GM19025 (cell line): ENCODE data around the gene RABGAP1L.
"Not testable (repeated sequence)": the region's sequence is repeated elsewhere in the genome, so short reads cannot be mapped to it uniquely, and the experiment has no call there.

Source experiments
- ATAC-seq: cut with Tn5 transposase; IDR thresholded peaks from one replicate; pipeline ENCODE4 v1.9.1; 2021; ENCODE audit warnings: mild to moderate bottlenecking, low read depth, moderate library complexity; ENCODE audit not compliant: unreplicated experiment

Gene RABGAP1L

DNA sequence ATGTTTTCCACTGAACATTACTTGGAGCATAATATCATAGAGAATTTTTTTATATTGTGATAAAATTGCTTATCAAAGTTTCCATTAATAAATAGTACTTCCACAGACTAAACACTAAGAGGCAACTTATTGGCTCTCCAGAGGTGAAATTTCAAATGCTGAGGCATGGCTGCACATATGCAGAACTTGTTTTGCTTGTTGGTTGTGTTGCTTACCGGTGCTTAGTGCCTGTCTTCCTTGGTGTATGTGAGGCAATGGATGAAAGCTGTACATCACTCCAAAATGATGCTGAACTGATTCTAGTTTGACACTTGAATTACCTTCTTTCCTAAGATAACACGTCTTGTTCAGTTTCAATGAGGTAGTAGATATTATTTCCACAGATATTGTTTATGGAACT lies 258.6 kb downstream of the RABGAP1L start:
- ATAC-seq = no peak

DNA sequence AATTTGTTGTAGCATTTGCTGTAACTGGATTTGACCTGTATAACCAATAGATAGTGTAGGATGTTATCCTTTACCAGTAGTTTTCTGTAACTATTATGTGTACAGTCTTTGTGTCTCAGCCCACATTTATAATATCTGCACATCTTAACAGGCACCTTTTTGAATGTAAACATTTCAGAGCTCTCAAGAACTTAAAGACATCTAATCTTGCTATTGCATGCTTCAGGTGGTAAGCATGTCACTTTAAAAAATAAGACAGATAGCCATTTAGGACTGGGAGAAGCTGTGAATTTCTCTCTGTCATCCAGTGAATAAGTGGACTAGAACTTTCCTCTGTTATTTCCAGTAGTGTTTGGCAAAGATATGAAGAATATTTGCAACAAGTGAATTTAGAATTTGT lies 265.8 kb downstream of the RABGAP1L start:
- ATAC-seq = no peak

- ATAC-seq = no peak
These were observed 266.8 kb downstream of the RABGAP1L start for GRCh38 chr1:174426153-174426552.

GRCh38 chr1:174428033-174428432 lies 268.7 kb downstream of the RABGAP1L start:
- ATAC-seq = no peak

DNA sequence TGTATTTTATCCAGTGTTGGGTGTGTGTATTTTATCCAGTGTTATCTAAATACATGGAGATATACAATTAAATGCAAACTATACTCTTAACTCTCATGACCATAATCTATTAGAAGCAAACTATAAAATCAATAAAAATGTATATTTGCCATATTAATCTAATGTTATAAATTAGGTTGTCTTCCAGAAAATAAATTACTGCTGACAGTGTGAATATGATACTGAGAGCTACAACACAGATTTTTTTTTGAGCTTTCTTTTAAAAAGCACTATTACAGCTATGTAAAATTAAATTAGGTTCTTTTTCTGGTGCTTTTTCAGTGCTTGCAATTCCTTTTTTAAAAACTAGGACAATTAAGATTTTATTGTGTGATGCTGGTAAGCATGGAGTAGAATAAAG lies 269.4 kb downstream of the RABGAP1L start:
- ATAC-seq = no peak

GRCh38 chr1:174433451-174433850 lies 274.1 kb downstream of the RABGAP1L start:
- no peak for ATAC-seq

- no peak for ATAC-seq
These were observed 286.0 kb downstream of the RABGAP1L start for GRCh38 chr1:174445351-174445750.

GRCh38 chr1:174445817-174446216 lies 286.5 kb downstream of the RABGAP1L start:
- no peak for ATAC-seq

DNA sequence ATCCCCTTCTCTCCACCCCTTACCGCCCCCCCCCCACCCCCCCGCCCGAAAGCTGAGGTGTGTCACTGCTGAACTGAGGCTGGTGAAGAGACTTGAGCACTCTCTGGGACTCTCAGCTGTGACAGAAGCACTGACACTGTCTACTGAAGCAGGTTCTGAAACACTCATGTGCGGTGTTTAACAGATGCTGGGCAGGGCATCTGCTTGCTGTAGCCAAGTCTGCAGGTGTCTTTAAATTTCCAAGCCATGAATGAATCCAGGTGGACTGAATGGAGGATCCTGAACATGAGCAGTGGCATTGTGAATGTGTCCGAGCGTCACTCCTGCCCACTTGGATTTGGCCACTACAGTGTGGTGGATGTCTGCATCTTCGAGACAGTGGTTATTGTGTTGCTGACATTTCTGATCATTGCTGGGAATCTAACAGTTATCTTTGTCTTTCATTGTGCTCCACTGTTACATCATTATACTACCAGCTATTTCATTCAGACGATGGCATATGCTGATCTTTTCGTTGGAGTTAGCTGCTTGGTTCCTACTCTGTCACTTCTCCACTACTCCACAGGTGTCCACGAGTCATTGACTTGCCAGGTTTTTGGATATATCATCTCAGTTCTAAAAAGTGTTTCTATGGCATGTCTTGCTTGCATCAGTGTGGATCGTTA lies 288.7 kb downstream of the RABGAP1L start, which contains the start of gene GPR52:
Gene GPR52, plus strand, starts transcription at position 99 of the 665 bp plus-strand sequence. Its CDS starts 148 bp downstream, at position 247.
- ATAC-seq = no peak

DNA sequence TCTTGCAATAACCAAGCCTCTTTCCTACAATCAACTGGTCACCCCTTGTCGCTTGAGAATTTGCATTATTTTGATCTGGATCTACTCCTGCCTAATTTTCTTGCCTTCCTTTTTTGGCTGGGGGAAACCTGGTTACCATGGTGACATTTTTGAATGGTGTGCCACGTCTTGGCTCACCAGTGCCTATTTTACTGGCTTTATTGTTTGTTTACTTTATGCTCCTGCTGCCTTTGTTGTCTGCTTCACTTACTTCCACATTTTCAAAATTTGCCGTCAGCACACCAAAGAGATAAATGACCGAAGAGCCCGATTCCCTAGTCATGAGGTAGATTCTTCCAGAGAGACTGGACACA lies 289.2 kb downstream of the RABGAP1L start:
- ATAC-seq = no peak

DNA sequence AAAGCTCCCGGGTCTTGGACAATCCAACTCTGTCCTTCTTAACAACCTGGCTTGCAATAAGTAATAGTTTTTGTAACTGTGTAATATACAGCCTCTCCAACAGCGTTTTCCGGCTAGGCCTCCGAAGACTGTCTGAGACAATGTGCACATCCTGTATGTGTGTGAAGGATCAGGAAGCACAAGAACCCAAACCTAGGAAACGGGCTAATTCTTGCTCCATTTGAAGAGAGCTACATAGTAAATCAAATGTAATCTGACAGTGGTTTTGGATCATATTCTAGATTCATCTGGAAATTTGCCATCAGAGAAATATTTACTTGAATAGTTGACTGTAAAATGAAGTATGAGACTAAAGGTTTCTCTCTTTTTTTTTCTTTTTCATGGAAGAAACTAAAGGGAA lies 289.7 kb downstream of the RABGAP1L start:
- no peak for ATAC-seq

GRCh38 chr1:174451408-174451807 lies 292.1 kb downstream of the RABGAP1L start:
- no peak for ATAC-seq

DNA sequence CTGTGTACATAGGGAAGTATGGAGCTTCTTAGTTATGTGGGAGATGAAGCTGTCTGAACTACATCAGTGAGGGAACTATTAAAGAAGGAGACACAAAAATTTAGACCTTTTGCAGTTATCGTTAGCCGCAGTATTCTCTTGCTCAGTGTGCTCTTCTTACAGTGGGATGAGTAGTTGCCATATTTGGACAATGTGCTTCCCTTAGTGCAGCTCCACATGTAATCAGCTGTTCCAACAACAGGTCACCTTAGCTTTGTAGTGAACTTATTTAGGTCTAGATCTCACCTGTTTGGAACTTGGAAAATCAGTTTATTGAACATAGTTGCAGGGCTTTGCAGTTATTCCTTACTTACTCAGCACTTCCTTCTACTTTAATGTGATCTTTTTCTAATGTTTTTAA lies 306.5 kb downstream of the RABGAP1L start:
- no peak for ATAC-seq

DNA sequence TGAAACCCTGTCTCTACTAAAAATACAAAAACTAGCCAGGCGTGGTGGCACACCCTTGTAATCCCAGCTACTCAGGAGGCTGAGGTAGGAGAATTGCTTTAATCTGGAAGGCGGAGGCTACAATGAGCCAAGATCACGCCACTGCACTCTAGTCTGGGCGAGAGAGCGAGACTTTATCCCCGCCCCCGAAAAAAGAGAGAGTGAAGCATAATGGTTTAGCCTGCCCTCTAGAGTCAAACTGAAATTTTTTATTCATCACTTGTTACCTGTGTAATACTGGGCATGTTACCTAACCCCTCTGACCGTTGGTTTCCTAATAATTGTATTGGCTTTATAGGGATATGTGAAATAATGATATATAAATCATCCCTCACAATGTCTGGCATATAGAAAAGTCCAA lies 307.3 kb downstream of the RABGAP1L start:
- no peak for ATAC-seq

- no peak for ATAC-seq
These were observed 309.7 kb downstream of the RABGAP1L start for GRCh38 chr1:174469052-174469451.

- ATAC-seq = no peak
These were observed 310.4 kb downstream of the RABGAP1L start for GRCh38 chr1:174469687-174470086.

DNA sequence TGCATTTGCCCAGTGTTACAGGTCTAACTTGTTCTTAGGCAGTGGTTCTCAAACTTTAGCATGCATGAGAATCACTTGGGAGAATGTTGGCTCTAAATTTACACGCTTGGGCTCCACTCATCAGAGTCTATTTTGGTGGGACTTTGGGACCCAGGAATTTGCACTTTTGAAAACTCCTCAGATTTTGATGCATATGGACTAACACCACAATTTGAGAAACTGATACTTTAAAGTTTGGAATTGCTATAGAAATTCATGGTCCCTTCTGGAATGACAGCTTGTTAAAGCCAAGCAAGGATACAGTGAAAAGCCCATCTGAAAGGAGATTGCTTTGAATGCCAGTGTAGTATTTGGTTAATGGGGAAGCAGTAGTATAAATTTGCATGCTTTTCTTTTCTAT lies 320.0 kb downstream of the RABGAP1L start:
- ATAC-seq = no peak

GRCh38 chr1:174480324-174480723 lies 321.0 kb downstream of the RABGAP1L start:
- ATAC-seq = no peak

- ATAC-seq = no peak
These were observed 332.3 kb downstream of the RABGAP1L start for GRCh38 chr1:174491606-174492005.

GRCh38 chr1:174497478-174497877 lies 338.2 kb downstream of the RABGAP1L start:
- no peak for ATAC-seq

GRCh38 chr1:174516755-174517154 lies 357.4 kb downstream of the RABGAP1L start:
- not testable (repeated sequence) for ATAC-seq

GRCh38 chr1:174519844-174520243 lies 360.5 kb downstream of the RABGAP1L start:
- ATAC-seq = no peak

DNA sequence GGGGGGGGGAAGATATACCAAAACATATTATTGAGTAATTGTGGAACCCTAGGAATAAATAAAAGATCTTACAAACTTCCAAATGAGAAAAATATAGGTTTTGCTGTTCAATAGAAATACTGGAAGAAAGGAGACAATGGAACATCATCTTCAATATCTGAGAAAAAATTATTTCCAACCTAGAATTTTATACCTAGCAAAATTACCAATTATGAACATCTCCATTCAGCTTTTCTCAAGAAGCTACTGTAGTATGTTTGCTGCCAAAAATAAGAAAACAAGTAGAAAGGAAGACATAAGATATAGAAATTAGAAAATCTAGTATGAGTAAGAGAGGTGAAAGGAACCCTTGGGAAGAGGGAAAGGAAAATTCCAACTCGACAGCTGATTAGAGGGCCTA lies 372.4 kb downstream of the RABGAP1L start:
- ATAC-seq = no peak
